Measurements from ENCODE around the gene TMTC2. TPM values are rescaled to one million over a fixed set of nuclear protein-coding genes. Genes with fewer than 3 reads are reported as not detected.

The TMTC2 gene
- total and polyA plus RNA-seq, 2 donors (not counting 3 experiments of a cell fraction or from before 2014, with no cell fraction given) = 4.1 to 7.8 TPM

DNA sequence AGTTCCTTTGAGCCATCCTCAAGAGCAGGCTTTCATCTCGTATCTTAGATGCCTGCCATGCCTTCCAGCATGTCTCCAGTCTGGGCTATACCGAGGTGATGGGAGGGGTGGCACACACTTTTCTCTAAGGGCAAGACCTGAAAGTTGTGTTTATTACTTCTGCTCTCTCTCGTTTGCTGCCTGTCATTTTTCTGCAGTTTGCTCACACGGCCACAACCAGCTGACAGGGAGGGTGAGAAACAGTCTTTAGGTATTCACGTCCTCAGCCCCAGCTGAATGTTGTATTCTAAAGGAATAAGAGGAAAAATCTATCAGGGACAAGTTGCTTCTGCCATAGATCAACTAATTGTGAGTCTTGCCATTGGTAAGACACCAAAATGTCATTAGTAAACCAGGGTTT lies 88.0 kb downstream of the TMTC2 start:
- FAIRE-seq (no peak), DNase-seq (ENCODE audit: low read depth, low spot score) (no peak)
- Histone ChIP-seq H4K20me1 (replicated peaks; ENCODE audit: control insufficient read depth, extremely low read depth, insufficient read depth, low read length) (no peaks in the 10 kb centered on the region), H3K4me1 (ENCODE audit: control insufficient read depth, extremely low read depth, insufficient read depth, low read length) (no peaks in the 10 kb centered on the region), H3K9ac (replicated peaks; ENCODE audit: extremely low read depth, insufficient read depth, low read length) (no peak overlapping the region), H3K4me3 (replicated peaks in 1 of 3; ENCODE audit: insufficient read depth in 1 of 3, low read depth in 1 of 3, low read length in 3 of 3) (no peak overlapping the region), H3K27me3 (ENCODE audit: control insufficient read depth in 2 of 2, insufficient read depth in 2 of 2, low read length in 2 of 2) (no peaks in the 10 kb centered on the region), H3K79me2 (ENCODE audit: control insufficient read depth, insufficient read depth, low read length) (no peaks in the 10 kb centered on the region), H3K4me2 (ENCODE audit: insufficient read depth, low read length) (no peak overlapping the region), H2AFZ (ENCODE audit: low read depth, low read length) (no peak overlapping the region), H3K36me3 (ENCODE audit: control insufficient read depth in 2 of 2, extremely low read depth in 1 of 2, insufficient read depth in 2 of 2, low read length in 2 of 2) (no peaks in the 10 kb centered on the region), H3K9me3 (replicated peaks; ENCODE audit: control insufficient read depth, insufficient read depth, low read length) (no peaks in the 10 kb centered on the region), H3K27ac (ENCODE audit: insufficient read depth, low read depth, low read length) (no peak overlapping the region), H3K9me1 (replicated peaks; ENCODE audit: control insufficient read depth, extremely low read depth, insufficient read depth, low read length) (no peaks in the 10 kb centered on the region)
- intact Hi-C loops (cut with micrococcal nuclease) (no loop called here), dilution Hi-C loops (cut with MboI; ENCODE audit: extremely low pct_ligation_motif_present, low sequenced_read_pairs) (no loop called here)
- no peak for TF ChIP-seq GATA2 (IDR thresholded peaks at IDR 0.05; ENCODE audit: insufficient read depth, insufficient read length, low read depth, low read length)
- TF ChIP-seq, protein P1, sequence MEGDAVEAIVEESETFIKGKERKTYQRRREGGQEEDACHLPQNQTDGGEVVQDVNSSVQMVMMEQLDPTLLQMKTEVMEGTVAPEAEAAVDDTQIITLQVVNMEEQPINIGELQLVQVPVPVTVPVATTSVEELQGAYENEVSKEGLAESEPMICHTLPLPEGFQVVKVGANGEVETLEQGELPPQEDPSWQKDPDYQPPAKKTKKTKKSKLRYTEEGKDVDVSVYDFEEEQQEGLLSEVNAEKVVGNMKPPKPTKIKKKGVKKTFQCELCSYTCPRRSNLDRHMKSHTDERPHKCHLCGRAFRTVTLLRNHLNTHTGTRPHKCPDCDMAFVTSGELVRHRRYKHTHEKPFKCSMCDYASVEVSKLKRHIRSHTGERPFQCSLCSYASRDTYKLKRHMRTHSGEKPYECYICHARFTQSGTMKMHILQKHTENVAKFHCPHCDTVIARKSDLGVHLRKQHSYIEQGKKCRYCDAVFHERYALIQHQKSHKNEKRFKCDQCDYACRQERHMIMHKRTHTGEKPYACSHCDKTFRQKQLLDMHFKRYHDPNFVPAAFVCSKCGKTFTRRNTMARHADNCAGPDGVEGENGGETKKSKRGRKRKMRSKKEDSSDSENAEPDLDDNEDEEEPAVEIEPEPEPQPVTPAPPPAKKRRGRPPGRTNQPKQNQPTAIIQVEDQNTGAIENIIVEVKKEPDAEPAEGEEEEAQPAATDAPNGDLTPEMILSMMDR (IDR thresholded peaks at IDR 0.05; ENCODE audit: extremely low read depth in 1 of 2, insufficient read depth in 1 of 2, low read depth in 1 of 2, low read length in 2 of 2) = no peak
- no peak for TF ChIP-seq EZH2 (IDR thresholded peaks at IDR 0.05; ENCODE audit: borderline replicate concordance, low read depth, low read length, severe bottlenecking)
- no peak for TF ChIP-seq FOS (IDR thresholded peaks at IDR 0.05; ENCODE audit: borderline replicate concordance, insufficient read depth, low read length)
- TF ChIP-seq MYC (IDR thresholded peaks at IDR 0.05; ENCODE audit: low read depth, low read length) = no peak
- no peak for TF ChIP-seq POLR2AphosphoS5 (IDR thresholded peaks at IDR 0.05; ENCODE audit: insufficient read depth, low read depth, low read length)
- no peak for TF ChIP-seq JUN (IDR thresholded peaks at IDR 0.05; ENCODE audit: borderline replicate concordance, insufficient read depth, insufficient read length, low read depth)
- no peak for TF ChIP-seq POLR2A (IDR thresholded peaks at IDR 0.05; ENCODE audit: low read depth, low read length)
- TF ChIP-seq, protein P2, sequence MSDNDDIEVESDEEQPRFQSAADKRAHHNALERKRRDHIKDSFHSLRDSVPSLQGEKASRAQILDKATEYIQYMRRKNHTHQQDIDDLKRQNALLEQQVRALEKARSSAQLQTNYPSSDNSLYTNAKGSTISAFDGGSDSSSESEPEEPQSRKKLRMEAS (IDR thresholded peaks at IDR 0.05; ENCODE audit: insufficient read depth, insufficient read length) = no peak
- no TSS peak for BruUV-seq (replicated peaks)
- POLR2A ChIA-PET = no interaction called here
- CTCF ChIA-PET = no interaction called here
